Measurements from ENCODE around the gene SUCLG1. TPM values are rescaled to one million over a fixed set of nuclear protein-coding genes. Genes with fewer than 3 reads are reported as not detected.
A peak's percentile ranks its signal among the peaks of the same experiment; 100 is the strongest.

The SUCLG1 gene
- total and polyA plus RNA-seq, 2 of the 4 experiments (the other 2 are of a cell fraction): 50.5 to 52.7 TPM

DNA sequence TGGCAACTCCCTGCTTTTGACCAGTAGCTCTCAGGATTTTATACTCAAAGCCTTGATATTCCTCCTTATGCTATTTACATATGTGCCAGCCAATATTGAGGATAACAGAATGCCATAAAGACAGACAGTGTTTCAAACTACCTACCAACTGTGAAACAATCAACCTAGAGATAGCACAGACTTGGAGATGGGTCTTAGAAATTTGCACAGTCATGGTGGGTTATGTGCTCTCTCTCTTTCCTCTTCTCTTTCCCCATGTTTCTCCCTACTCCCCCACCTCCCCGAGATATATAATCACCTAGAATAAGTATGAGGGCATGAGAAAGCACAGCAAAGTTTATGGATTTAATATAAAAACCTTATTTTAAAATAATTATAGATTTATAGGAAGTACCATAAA lies 24.2 kb upstream of the SUCLG1 start:
- Histone ChIP-seq H3K9me3 (ENCODE audit: control insufficient read depth, insufficient read depth, low read length) (no peaks in the 10 kb centered on the region), H3K4me1 (ENCODE audit: control insufficient read depth, insufficient read depth, low read length) (peaks cover 9% of the 10 kb centered on the region), H3K36me3 (ENCODE audit: control insufficient read depth, insufficient read depth, low read length) (no peaks in the 10 kb centered on the region), H3K18ac (ENCODE audit: low read depth, low read length) (no peak overlapping the region), H3K27me3 (ENCODE audit: control insufficient read depth, insufficient read depth, low read length) (no peaks in the 10 kb centered on the region), H2BK5ac (ENCODE audit: low read depth, low read length, poor library complexity, severe bottlenecking) (no peak overlapping the region), H3K9ac (ENCODE audit: low read depth, low read length) (no peak overlapping the region), H3K23ac (ENCODE audit: low read depth, low read length) (no peak overlapping the region), H4K20me1 (ENCODE audit: insufficient read depth, low read length) (no peaks in the 10 kb centered on the region), H3K14ac (replicated peaks; ENCODE audit: low read depth, low read length) (no peak overlapping the region), H3K79me1 (ENCODE audit: low read depth in 1 of 2, low read length in 2 of 2) (no peaks in the 10 kb centered on the region), H3K27ac (ENCODE audit: insufficient read depth, low read length) (no peak overlapping the region), H2AK5ac (ENCODE audit: low read depth, low read length) (no peak overlapping the region), H2AFZ (replicated peaks; ENCODE audit: low read length, poor library complexity) (no peak overlapping the region), H3K56ac (ENCODE audit: extremely low read depth, insufficient read depth, low read length) (no peak overlapping the region), H3K4me2 (ENCODE audit: low read depth, low read length) (no peak overlapping the region), H2BK120ac (ENCODE audit: low read depth, low read length) (no peak overlapping the region), H3K4ac (ENCODE audit: low read depth, low read length) (no peak overlapping the region), H4K91ac (ENCODE audit: insufficient read depth, low read depth, low read length) (no peak overlapping the region), H2BK20ac (ENCODE audit: low read depth, low read length) (no peak overlapping the region), H4K5ac (ENCODE audit: low read depth, low read length) (no peak overlapping the region), H4K8ac (ENCODE audit: low read depth in 2 of 2, low read length in 2 of 2) (no peak overlapping the region), H2BK15ac (ENCODE audit: low read depth, low read length) (no peak overlapping the region), H2AK9ac (replicated peaks; ENCODE audit: low read depth, low read length, poor library complexity) (no peak overlapping the region), H3K9me1 (ENCODE audit: insufficient read depth, low read length) (peaks cover 11% of the 10 kb centered on the region), H3K4me3 (ENCODE audit: insufficient read depth, low read depth, low read length) (no peak overlapping the region)
- CTCF ChIA-PET: no interaction called here
- WGBS, 2 experiments (ENCODE audit: extremely low coverage in 2 of 2, insufficient read length in 1 of 2): no CpG with 5 or more reads among the region's 1 CpG
- no peak for TF ChIP-seq POLR2A (IDR thresholded peaks at IDR 0.05; ENCODE audit: low read depth, low read length)
- peak; percentile 80 for TF ChIP-seq NFE2L2 (IDR thresholded peaks at IDR 0.05; ENCODE audit: low read depth, low read length)
- DNase-seq: no peak
- in situ Hi-C loops (cut with MboI; ENCODE audit: low sequenced_read_pairs): loop anchor here (25.0 kb wide), 1 partner anchor 804 kb away; no protein-coding TSS in a partner anchor
- dilution Hi-C loops (cut with HindIII; ENCODE audit: low sequenced_read_pairs, unreplicated experiment): no loop called here
- no peak for ATAC-seq (ENCODE audit: low read depth)
- POLR2A ChIA-PET (ENCODE audit: unreplicated experiment): no interaction called here
- no TSS peak for BruUV-seq (replicated peaks)
- intact Hi-C loops (cut with micrococcal nuclease): no loop called here

All from IMR-90 (cell line).